Esophagus (tissue), 2 donors: ENCODE data around the gene CALHM3. TPM values are rescaled to one million over a fixed set of nuclear protein-coding genes. Genes with fewer than 3 reads are reported as not detected.
"Not testable (repeated sequence)": the region's sequence is repeated elsewhere in the genome, so short reads cannot be mapped to it uniquely, and the experiment has no call there.

Experiments used
- H3K27ac ChIP-seq, 2 donors: one replicate each; pipeline ENCODE4 v1.5.1; 2013; ENCODE audit warnings: low read depth in 2 of 2, mild to moderate bottlenecking in 2 of 2, inconsistent platforms in 1 of 2, low read length in 1 of 2, moderate library complexity in 1 of 2
- H3K27me3 ChIP-seq, 2 donors: one replicate each; pipeline ENCODE4 v1.6.1; 2013; ENCODE audit warnings: low read length in 2 of 2, control low read depth in 1 of 2, mild to moderate bottlenecking in 1 of 2; ENCODE audit not compliant: insufficient read depth in 2 of 2, control insufficient read depth in 1 of 2
- H3K36me3 ChIP-seq, 2 donors: one replicate each; pipeline ENCODE4 v1.6.1; 2013; ENCODE audit warnings: low read length in 1 of 2; ENCODE audit not compliant: control insufficient read depth in 2 of 2, insufficient read depth in 2 of 2
- H3K4me1 ChIP-seq, 2 donors: one replicate each; pipeline ENCODE4 v1.6.1; 2013; ENCODE audit warnings: low read length in 1 of 2; ENCODE audit not compliant: control insufficient read depth in 2 of 2, insufficient read depth in 2 of 2
- H3K4me3 ChIP-seq, 2 donors: one replicate each; pipeline ENCODE4 v1.5.1; 2013; ENCODE audit warnings: low read length in 2 of 2, mild to moderate bottlenecking in 2 of 2, low read depth in 1 of 2, moderate library complexity in 1 of 2
- H3K9me3 ChIP-seq, 2 donors: one replicate each; pipeline ENCODE4 v1.6.1; 2013; ENCODE audit warnings: mild to moderate bottlenecking in 2 of 2, low read depth in 1 of 2, low read length in 1 of 2, moderate library complexity in 1 of 2; ENCODE audit not compliant: control insufficient read depth in 2 of 2, insufficient read depth in 1 of 2
- WGBS, 2 donors: extraction: QIAGEN DNeasy Blood & Tissue Kit; methylation state at CpG; one replicate each; pipeline ENCODE4 v1.1.7; 2013; 5-methylcytosine and 5-hydroxymethylcytosine counted together
- polyA plus RNA-seq, 2 donors: library from polyadenylated mRNA; stranded (reverse); fragments of 200-250 nt; gene quantifications; one replicate each; pipeline ENCODE4 v1.2.3, GENCODE V29; 2013
- donor health status: healthy with polysubstance abuse.
- donor health status: Bipolar disorder and iron deficiency.

The CALHM3 gene
- not detected for polyA plus RNA-seq

- H3K27ac ChIP-seq: no peak within 1 kb of the TSS
- peaks cover 2% of the 10 kb centered on the region in 2 donors for H3K4me1 ChIP-seq
- no peaks in the 10 kb centered on the region for H3K27me3 ChIP-seq
- H3K4me3 ChIP-seq: no peak within 1 kb of the TSS
- H3K9me3 ChIP-seq: no peaks in the 10 kb centered on the region
- H3K36me3 ChIP-seq: no peaks in the 10 kb centered on the region
- WGBS, 2 donors: 41 to 61% methylated on average over 7 of the region's 7 CpGs
Observed at GRCh38 chr10:103479135-103479534, at the start of gene CALHM3. Gene CALHM3, minus strand, starts transcription at chr10:103479240. Its CDS starts 208 bp downstream, at chr10:103479032.

- no peaks in the 10 kb centered on the region for H3K27me3 ChIP-seq
- no peak overlapping the region for H3K4me3 ChIP-seq
- H3K4me1 ChIP-seq: no peaks in the 10 kb centered on the region
- no peak overlapping the region for H3K27ac ChIP-seq
- no peaks in the 10 kb centered on the region for H3K9me3 ChIP-seq
- H3K36me3 ChIP-seq: no peaks in the 10 kb centered on the region
Observed at GRCh38 chr10:103528549-103528948, 49.5 kb upstream of the CALHM3 start.

- H3K27ac ChIP-seq, H3K9me3 ChIP-seq, H3K4me1 ChIP-seq, H3K4me3 ChIP-seq, H3K36me3 ChIP-seq, H3K27me3 ChIP-seq: not testable (repeated sequence)
- WGBS, 2 donors: 41 to 53% methylated on average over 2 of the region's 2 CpGs
Observed at GRCh38 chr10:103527476-103527875, 48.4 kb upstream of the CALHM3 start.

GRCh38 chr10:103525901-103526300 lies 46.9 kb upstream of the CALHM3 start:
- Histone ChIP-seq H3K27ac (no peak overlapping the region), H3K4me3 (no peak overlapping the region), H3K9me3 (no peaks in the 10 kb centered on the region), H3K4me1 (no peaks in the 10 kb centered on the region), H3K27me3 (no peaks in the 10 kb centered on the region), H3K36me3 (no peaks in the 10 kb centered on the region)

GRCh38 chr10:103523683-103524082 lies 44.6 kb upstream of the CALHM3 start:
- Histone ChIP-seq H3K9me3 (no peaks in the 10 kb centered on the region), H3K27me3 (no peaks in the 10 kb centered on the region), H3K27ac (no peak overlapping the region), H3K4me3 (no peak overlapping the region), H3K36me3 (no peaks in the 10 kb centered on the region), H3K4me1 (no peaks in the 10 kb centered on the region)
- 87 to 92% methylated on average over 4 of the region's 4 CpGs for WGBS, 2 donors

- not testable (repeated sequence) for H3K4me1 ChIP-seq, H3K36me3 ChIP-seq, H3K9me3 ChIP-seq, H3K27me3 ChIP-seq, H3K27ac ChIP-seq, H3K4me3 ChIP-seq
- WGBS, 2 donors: 86 to 88% methylated on average over 7 of the region's 7 CpGs
Observed at GRCh38 chr10:103522006-103522405, 43.0 kb upstream of the CALHM3 start.

- WGBS, 2 donors: 69 to 75% methylated on average over 4 of the region's 4 CpGs
Observed at GRCh38 chr10:103519798-103520197, 40.8 kb upstream of the CALHM3 start.

GRCh38 chr10:103517234-103518085 lies 38.4 kb upstream of the CALHM3 start:
- WGBS, 2 donors: 97 to 98% methylated on average over 5 of the region's 5 CpGs
- no peaks in the 10 kb centered on the region for H3K36me3 ChIP-seq
- H3K4me3 ChIP-seq: no peak overlapping the region
- H3K9me3 ChIP-seq: peaks cover 0 to 3% of the 10 kb centered on the region in 2 donors
- H3K27me3 ChIP-seq: no peaks in the 10 kb centered on the region
- H3K27ac ChIP-seq: no peak overlapping the region
- H3K4me1 ChIP-seq: no peaks in the 10 kb centered on the region

More at GRCh38 chr10:103519798-103520197, 40.8 kb upstream of the CALHM3 start:
- peaks cover 0 to 3% of the 10 kb centered on the region in 2 donors for H3K9me3 ChIP-seq
- no peak overlapping the region for H3K27ac ChIP-seq
- H3K36me3 ChIP-seq: no peaks in the 10 kb centered on the region
- H3K4me1 ChIP-seq: no peaks in the 10 kb centered on the region
- no peaks in the 10 kb centered on the region for H3K27me3 ChIP-seq
- H3K4me3 ChIP-seq: no peak overlapping the region

GRCh38 chr10:103514244-103514643 lies 35.2 kb upstream of the CALHM3 start:
- 95 to 96% methylated on average over 5 of the region's 5 CpGs for WGBS, 2 donors
- Histone ChIP-seq H3K4me1 (no peaks in the 10 kb centered on the region), H3K36me3 (no peaks in the 10 kb centered on the region), H3K9me3 (peaks cover 0 to 3% of the 10 kb centered on the region in 2 donors), H3K4me3 (no peak overlapping the region), H3K27me3 (no peaks in the 10 kb centered on the region), H3K27ac (no peak overlapping the region)
